Neural progenitor cell (in vitro differentiated cells): Measurements from ENCODE around the gene KLC1. TPM values are rescaled to one million over a fixed set of nuclear protein-coding genes. Genes with fewer than 3 reads are reported as not detected.
A peak's percentile ranks its signal among the peaks of the same experiment; 100 is the strongest.

Source experiments
- DNase-seq: peaks from one replicate; pipeline ENCODE4 v3.0.0-alpha.2; 2016; ENCODE audit warnings: low spot score
- H2AFZ ChIP-seq: fragments of 200-600 bp; sonication (generic); replicated peaks from 2 replicates; pipeline ENCODE4 v1.6.1; 2016; ENCODE audit warnings: antibody characterized with exemption
- H3F3A ChIP-seq: fragments of 200-600 bp; sonication (generic); 2 replicates; pipeline ENCODE4 v1.6.1; 2016; ENCODE audit warnings: antibody characterized with exemption, low read depth
- H3K27ac ChIP-seq: fragments of 200-600 bp; sonication (generic); 2 replicates; pipeline ENCODE4 v1.5.1; 2016; ENCODE audit warnings: mild to moderate bottlenecking
- H3K27me3 ChIP-seq: fragments of 200-600 bp; sonication (generic); 2 replicates; pipeline ENCODE4 v1.6.1; 2016; ENCODE audit warnings: mild to moderate bottlenecking, moderate library complexity
- H3K36me3 ChIP-seq: fragments of 200-600 bp; sonication (generic); 2 replicates; pipeline ENCODE4 v1.5.1; 2016
- H3K4me1 ChIP-seq: fragments of 200-600 bp; sonication (generic); 2 replicates; pipeline ENCODE4 v1.6.1; 2016; ENCODE audit warnings: mixed run types
- H3K4me2 ChIP-seq: fragments of 200-600 bp; sonication (generic); 2 replicates; pipeline ENCODE4 v1.6.1; 2016
- H3K4me3 ChIP-seq: fragments of 200-600 bp; sonication (generic); 2 replicates; pipeline ENCODE4 v1.5.1; 2016
- H3K79me2 ChIP-seq: fragments of 200-600 bp; sonication (generic); 2 replicates; pipeline ENCODE4 v1.6.1; 2016; ENCODE audit warnings: low read depth
- H3K9ac ChIP-seq: fragments of 200-600 bp; sonication (generic); 2 replicates; pipeline ENCODE4 v1.6.1; 2016
- H3K9me3 ChIP-seq: fragments of 200-600 bp; sonication (generic); 2 replicates; pipeline ENCODE4 v1.5.1; 2016; ENCODE audit warnings: low read depth
- H4K20me1 ChIP-seq: fragments of 200-600 bp; sonication (generic); 2 replicates; pipeline ENCODE4 v1.6.1; 2016; ENCODE audit warnings: low read depth
- H3K27ac Mint-ChIP-seq: 3 replicates; pipeline ENCODE4 v1.8.0; 2021; ENCODE audit warnings: mixed read lengths
- H3K27me3 Mint-ChIP-seq: 2 replicates; pipeline ENCODE4 v1.8.0; 2022; ENCODE audit warnings: low read depth, mild to moderate bottlenecking, inconsistent platforms, moderate library complexity, mixed read lengths; ENCODE audit not compliant: insufficient read depth
- H3K36me3 Mint-ChIP-seq: 3 replicates; pipeline ENCODE4 v1.8.0; 2021; ENCODE audit warnings: mixed read lengths
- H3K4me1 Mint-ChIP-seq: 3 replicates; pipeline ENCODE4 v1.8.0; 2021; ENCODE audit warnings: mixed read lengths
- H3K4me3 Mint-ChIP-seq: 3 replicates; pipeline ENCODE4 v1.8.0; 2021; ENCODE audit warnings: mild to moderate bottlenecking, moderate library complexity, mixed read lengths
- H3K9me3 Mint-ChIP-seq: 3 replicates; pipeline ENCODE4 v1.8.0; 2020; ENCODE audit warnings: mixed read lengths
- EZH2 ChIP-seq: fragments of 200-600 bp; sonication (generic); IDR thresholded peaks from 2 replicates; pipeline ENCODE4 v1.6.1; 2017; ENCODE audit warnings: antibody characterized with exemption, mild to moderate bottlenecking, moderate library complexity
- EZH2phosphoT487 ChIP-seq: fragments of 200-600 bp; sonication (generic); IDR thresholded peaks from 2 replicates; pipeline ENCODE4 v1.6.1; 2017; ENCODE audit warnings: antibody characterized with exemption
- total RNA-seq: library from RNA; depleted of rRNA; stranded (reverse); fragments of >200 nt; gene quantifications from 2 replicates; pipeline ENCODE4 v1.2.3, GENCODE V29; 2015; ENCODE audit warnings: low replicate concordance
- TF ChIP-seq, protein P1 (sequence below): fragments of 200-600 bp; sonication (generic); IDR thresholded peaks from 2 replicates; pipeline ENCODE4 v1.5.1; 2017; ENCODE audit warnings: antibody characterized with exemption, mild to moderate bottlenecking

Gene KLC1
- total RNA-seq, 1 donor from 2014 or later = 163 TPM

DNA sequence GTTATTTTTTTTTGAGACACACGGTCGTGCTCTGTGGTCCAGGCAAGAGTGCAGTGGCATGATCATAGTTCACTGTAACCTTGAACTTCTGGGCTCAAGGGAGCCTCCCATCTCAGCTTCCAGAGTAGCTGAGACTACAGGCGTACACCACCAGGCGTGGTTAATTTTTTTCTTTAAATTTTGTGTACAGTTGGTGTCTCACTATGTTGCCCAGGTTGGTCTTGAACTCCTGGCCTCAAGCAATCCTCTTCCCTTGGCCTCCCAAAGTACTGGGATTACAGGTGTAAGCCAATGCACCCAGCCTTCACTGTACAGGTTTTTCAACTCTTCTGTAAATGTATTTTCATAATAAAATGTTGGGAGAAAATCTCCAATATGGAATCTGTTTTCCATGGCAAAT is 5.7 kb upstream of the KLC1 start:
- no peak for DNase-seq
- Histone ChIP-seq H2AFZ (no peak overlapping the region), H4K20me1 (no peaks in the 10 kb centered on the region), H3K4me1 (no peaks in the 10 kb centered on the region), H3K4me3 (no peak overlapping the region), H3F3A (peaks cover 5% of the 10 kb centered on the region), H3K79me2 (no peaks in the 10 kb centered on the region), H3K9me3 (no peaks in the 10 kb centered on the region), H3K4me2 (no peak overlapping the region), H3K36me3 (no peaks in the 10 kb centered on the region), H3K27ac (no peak overlapping the region), H3K9ac (no peak overlapping the region), H3K27me3 (peaks cover 9% of the 10 kb centered on the region)
- Mint-ChIP-seq H3K4me3 (no peak overlapping the region), H3K27me3 (peaks cover 3% of the 10 kb centered on the region), H3K4me1 (peaks cover 14% of the 10 kb centered on the region), H3K9me3 (no peaks in the 10 kb centered on the region), H3K36me3 (no peaks in the 10 kb centered on the region), H3K27ac (no peak overlapping the region)
- TF ChIP-seq EZH2 = no peak
- TF ChIP-seq, protein P1, sequence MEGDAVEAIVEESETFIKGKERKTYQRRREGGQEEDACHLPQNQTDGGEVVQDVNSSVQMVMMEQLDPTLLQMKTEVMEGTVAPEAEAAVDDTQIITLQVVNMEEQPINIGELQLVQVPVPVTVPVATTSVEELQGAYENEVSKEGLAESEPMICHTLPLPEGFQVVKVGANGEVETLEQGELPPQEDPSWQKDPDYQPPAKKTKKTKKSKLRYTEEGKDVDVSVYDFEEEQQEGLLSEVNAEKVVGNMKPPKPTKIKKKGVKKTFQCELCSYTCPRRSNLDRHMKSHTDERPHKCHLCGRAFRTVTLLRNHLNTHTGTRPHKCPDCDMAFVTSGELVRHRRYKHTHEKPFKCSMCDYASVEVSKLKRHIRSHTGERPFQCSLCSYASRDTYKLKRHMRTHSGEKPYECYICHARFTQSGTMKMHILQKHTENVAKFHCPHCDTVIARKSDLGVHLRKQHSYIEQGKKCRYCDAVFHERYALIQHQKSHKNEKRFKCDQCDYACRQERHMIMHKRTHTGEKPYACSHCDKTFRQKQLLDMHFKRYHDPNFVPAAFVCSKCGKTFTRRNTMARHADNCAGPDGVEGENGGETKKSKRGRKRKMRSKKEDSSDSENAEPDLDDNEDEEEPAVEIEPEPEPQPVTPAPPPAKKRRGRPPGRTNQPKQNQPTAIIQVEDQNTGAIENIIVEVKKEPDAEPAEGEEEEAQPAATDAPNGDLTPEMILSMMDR = no peak

DNA sequence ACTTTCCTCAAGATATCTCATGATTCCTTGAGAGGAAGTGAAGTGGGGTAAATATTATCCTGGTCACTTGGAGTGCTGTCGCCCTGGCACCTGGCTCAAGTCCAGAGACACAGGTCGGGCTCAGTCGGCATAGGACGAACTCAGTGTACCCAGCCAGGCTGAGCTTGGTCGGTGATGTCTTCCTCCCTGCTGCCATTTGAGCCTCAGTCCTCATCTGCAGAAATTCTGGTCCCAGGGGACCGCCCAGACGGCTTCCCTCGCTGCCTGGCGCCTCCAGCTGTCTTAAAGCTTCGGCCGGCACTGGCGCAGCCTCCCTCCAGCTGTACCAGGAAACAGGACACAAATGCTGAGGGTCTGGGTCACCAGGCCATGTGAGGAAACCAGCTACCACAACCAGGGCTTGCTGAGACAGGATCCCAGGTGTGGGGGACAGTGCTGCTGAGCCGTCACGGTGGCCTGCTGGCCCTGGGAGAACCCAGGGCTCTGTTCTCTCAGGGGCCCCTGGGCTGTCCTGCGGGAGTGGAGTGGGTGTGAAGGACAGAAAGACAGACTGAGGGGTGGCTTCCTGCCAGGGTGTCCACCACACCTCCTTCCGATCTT is 5.0 kb upstream of the KLC1 start:
- no peak overlapping the region for H3K9ac ChIP-seq
- H3K4me2 ChIP-seq = no peak overlapping the region
- DNase-seq = no peak
- H3K36me3 ChIP-seq = no peaks in the 10 kb centered on the region
- Mint-ChIP-seq H3K27ac (no peak overlapping the region), H3K4me3 (no peak overlapping the region), H3K36me3 (no peaks in the 10 kb centered on the region), H3K9me3 (no peaks in the 10 kb centered on the region), H3K27me3 (peaks cover 3% of the 10 kb centered on the region), H3K4me1 (peaks cover 14% of the 10 kb centered on the region)
- H3K4me3 ChIP-seq = no peak overlapping the region
- H3K4me1 ChIP-seq = no peaks in the 10 kb centered on the region
- no peak overlapping the region for H2AFZ ChIP-seq
- no peaks in the 10 kb centered on the region for H3K79me2 ChIP-seq
- H4K20me1 ChIP-seq = no peaks in the 10 kb centered on the region
- TF ChIP-seq EZH2phosphoT487 (no peak), EZH2 (no peak)
- TF ChIP-seq, protein P1 = no peak
- H3K9me3 ChIP-seq = no peaks in the 10 kb centered on the region
- peaks cover 9% of the 10 kb centered on the region for H3K27me3 ChIP-seq
- H3K27ac ChIP-seq = no peak overlapping the region
- peaks cover 7% of the 10 kb centered on the region for H3F3A ChIP-seq

DNA sequence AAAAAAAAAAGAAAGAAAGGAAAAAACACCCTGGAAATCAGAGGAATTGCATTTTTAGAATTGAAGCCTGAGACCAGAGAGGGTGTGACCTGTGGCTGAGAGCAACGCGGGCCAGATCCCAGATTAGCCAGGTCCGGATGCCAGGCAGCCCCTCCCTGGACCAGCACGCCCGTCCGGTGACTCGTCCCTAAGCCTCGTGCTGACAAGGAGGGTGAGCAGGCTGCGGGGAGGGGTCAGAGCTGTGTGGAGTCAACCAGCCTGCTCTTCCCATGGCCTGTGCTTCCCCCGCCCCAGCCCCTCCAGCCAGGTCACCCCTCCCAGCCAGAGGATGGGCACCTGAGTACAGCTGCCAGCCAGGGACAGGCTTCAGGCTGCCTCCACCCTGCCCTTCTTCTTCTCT is 4.2 kb upstream of the KLC1 start:
- peaks cover 4% of the 10 kb centered on the region for H3K27me3 Mint-ChIP-seq
- H3K27me3 ChIP-seq = peaks cover 9% of the 10 kb centered on the region
- H3K4me1 ChIP-seq = no peaks in the 10 kb centered on the region
- peaks cover 13% of the 10 kb centered on the region for H3F3A ChIP-seq
- H3K4me1 Mint-ChIP-seq = peaks cover 14% of the 10 kb centered on the region
- H3K9ac ChIP-seq = no peak overlapping the region
- H4K20me1 ChIP-seq = peaks cover 4% of the 10 kb centered on the region
- no peaks in the 10 kb centered on the region for H3K9me3 Mint-ChIP-seq
- no peaks in the 10 kb centered on the region for H3K36me3 Mint-ChIP-seq
- no peaks in the 10 kb centered on the region for H3K9me3 ChIP-seq
- H3K27ac Mint-ChIP-seq = no peak overlapping the region
- no peak overlapping the region for H3K4me3 Mint-ChIP-seq
- H3K36me3 ChIP-seq = no peaks in the 10 kb centered on the region
- no peak overlapping the region for H3K27ac ChIP-seq
- H3K4me2 ChIP-seq = no peak overlapping the region
- TF ChIP-seq EZH2phosphoT487 = no peak
- TF ChIP-seq, protein P1 = no peak
- no peak for TF ChIP-seq EZH2
- no peak overlapping the region for H2AFZ ChIP-seq
- H3K79me2 ChIP-seq = peaks cover 6% of the 10 kb centered on the region
- DNase-seq = peak; percentile 31
- H3K4me3 ChIP-seq = no peak overlapping the region
